ENCODE data around the gene CLEC2D.
"Not testable (repeated sequence)": the region's sequence is repeated elsewhere in the genome, so short reads cannot be mapped to it uniquely, and the experiment has no call there.

The CLEC2D gene, protein sequence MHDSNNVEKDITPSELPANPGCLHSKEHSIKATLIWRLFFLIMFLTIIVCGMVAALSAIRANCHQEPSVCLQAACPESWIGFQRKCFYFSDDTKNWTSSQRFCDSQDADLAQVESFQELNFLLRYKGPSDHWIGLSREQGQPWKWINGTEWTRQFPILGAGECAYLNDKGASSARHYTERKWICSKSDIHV

DNA sequence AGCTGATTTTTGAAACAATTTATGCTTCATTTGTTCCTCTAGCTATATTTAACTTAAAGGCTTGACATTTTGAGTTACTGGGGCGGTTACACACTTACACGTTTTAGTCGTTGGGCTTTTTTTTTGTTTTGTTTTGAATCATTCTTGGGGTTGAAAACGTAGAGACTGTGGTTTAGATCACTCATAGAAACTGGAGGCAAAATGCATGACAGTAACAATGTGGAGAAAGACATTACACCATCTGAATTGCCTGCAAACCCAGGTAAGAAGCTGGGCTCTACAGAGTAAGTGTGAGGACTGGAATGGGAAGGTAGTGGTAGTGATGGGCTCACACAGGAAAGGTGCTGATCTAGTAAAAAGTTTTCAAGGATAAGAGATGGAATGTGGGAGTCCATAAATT is at the start of gene CLEC2D:
Gene CLEC2D, plus strand, starts transcription at position 180 of the 400 bp plus-strand sequence. Its CDS starts 22 bp downstream, at position 202.
- DNase-seq: peak; percentile 70

DNA sequence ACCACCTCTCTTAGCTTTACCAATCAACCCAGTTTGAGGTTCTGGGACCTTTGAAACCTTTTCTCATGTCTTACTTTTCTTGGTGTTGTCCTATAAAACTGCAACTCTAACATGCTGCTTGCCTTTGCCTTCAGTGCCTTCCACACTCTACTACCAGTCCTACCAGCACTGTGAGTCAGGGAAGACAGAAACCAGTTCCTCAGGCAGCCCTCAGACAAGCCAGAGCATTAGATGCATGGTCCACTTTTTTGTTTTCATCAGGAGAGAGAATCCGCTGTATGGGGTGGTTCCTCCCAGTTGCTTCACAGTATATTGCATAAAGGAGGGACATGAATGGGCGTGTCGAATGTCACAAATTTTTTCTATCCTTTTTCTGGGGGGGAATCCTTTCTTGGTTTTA is 44.5 kb upstream of the CLEC2D start:
- no peak for DNase-seq

DNA sequence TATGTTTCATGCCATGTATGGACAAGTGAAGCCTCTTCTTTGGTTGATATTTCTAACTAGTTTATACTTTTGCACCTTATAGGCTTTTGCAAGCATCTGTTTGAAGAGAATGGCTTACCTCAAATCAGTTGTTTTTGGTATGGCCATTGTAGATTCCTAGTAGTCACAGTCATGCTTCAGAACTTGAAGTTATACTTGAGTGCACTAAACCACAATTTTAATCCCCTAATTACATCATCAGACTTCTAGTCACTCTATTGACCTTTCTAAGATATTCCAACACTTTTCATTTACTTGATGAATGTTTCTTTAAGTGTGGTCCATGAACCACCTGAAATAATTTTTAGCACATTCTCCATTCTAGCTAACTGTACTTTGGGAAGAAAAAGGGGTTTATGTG is 43.2 kb upstream of the CLEC2D start:
- DNase-seq: no peak

DNA sequence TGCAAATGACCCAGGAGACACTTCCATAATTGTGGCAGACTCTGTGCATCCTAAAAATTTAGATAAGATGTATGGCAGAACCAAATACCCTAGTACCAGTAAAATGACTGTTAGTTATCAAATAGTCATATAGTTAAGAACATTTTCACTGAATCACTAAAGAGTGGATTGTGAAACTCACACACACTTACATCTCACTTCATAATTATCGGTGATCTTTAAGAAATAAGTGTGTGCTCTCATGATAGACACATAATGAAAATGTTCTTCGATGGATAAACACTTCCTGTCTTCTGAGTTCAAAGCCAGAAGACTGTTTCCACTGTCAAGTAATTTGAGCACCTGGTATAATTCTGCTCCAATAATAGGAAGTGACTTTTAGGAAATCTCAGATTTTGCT is 42.7 kb upstream of the CLEC2D start:
- no peak for DNase-seq

DNA sequence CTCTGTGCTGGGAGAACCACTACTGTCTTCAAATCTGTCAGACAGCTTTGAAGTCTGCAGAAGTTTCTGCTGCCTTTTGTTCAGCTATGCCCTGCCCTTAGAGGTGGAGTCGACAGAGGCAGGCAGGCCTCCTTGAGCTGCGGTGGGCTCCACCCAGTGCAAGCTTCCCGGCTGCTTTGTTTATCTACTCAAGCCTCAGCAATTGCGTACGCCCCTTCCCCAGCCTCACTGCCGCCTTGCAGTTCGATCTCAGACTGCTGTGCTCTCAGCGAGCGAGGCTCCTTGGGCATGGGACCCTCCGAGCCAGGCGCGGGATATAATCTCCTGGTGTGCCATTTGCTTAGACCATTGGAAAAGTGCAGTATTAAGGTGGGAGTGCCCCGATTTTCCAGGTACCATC is 36.7 kb upstream of the CLEC2D start:
- DNase-seq: no peak

DNA sequence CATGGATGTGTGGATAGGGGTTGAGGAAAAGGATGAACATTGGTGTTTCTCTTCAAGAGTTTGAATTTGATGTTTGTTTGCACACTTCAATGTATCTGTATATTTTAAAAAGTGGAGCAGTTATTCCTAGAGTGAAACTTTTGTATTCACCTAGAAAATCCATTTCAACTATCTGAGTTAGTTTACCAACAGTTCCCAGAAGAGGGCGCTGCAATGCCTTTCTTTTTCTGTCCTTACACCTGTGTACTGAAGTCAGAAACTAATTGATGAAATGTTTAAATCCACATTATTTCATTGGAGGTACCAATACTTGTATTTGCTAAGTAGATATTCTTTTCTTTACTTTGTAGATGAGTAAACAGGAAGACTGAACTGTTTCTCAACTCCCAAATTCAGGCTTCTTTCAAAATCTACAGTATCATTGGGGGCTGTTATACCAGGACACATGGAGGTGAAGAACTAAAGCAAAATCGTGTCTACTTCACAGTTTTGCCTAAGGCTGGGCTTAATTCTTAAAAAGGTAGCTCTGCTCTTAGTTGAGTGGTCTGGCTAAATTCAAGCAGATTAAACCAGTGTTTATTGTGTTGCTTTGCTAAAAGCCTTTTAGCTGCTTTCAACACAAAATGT is 35.2 kb upstream of the CLEC2D start:
- DNase-seq: peak; percentile 85

DNA sequence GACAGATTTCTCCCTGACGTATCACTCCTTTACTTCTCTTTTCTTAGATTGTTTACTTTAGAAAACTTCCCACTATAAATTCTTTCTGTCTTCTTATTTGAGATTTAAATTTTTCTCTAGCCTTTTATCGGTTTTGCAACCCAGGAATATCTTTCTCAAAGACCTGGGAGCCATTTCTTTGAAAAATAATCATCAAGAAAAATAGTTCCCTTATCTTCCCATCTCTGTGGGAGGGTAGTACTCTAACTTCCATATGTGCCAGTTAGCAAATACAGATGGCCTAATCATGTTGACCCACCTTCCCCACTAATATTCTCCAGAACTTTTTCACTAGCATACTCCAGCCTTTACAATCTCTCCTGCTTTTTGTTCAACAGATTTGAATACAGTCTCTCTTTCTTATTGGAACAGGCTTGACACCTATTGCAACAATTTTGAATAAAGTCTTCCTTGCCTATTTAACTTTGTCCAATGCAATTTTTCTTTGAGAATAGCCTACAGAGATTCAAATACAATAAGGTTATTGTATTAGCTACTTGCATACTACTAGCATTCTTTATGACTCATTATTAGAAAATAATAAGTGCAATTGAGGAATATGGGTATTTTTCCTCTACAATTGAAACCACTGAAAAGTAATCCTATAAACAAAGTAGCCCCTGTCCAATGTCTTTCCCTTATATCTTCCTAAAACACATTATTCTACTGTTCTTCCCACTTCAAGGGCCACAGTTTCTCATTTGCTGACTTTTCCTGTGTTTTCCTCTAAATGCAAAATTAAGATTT is 34.4 kb upstream of the CLEC2D start:
- DNase-seq: no peak

DNA sequence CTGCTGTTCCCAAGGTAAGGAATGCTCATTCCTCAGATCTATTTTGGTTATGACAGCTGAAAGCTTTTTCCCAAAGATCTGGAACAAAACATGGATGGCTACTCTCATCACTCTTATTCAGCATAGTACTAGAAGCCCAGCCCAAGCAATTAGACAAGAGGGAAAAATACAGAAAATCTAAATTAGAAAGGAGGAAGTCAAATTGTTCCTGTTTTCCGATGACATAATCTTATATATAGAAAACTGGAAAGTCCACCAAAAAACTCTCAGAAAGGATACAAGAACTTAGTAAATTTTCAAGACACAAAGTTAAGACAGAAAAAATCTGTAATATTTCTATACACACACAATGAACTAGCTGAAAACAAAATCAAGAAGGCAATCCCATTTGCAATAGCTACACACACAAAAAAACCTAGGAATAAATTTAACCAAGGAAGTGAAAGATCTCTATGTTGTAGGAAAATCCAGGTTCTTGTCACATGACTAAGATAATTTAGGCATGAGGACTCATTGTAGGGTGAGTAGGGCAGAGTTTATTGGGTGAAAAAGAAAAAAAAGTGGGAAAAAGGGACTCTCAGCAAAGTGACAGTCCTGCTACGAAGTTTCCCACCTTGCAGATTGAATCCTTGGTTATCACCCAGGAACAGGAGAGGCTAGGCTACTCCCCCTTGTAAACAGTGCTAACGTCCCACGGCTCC is 33.2 kb upstream of the CLEC2D start:
- no peak for DNase-seq

DNA sequence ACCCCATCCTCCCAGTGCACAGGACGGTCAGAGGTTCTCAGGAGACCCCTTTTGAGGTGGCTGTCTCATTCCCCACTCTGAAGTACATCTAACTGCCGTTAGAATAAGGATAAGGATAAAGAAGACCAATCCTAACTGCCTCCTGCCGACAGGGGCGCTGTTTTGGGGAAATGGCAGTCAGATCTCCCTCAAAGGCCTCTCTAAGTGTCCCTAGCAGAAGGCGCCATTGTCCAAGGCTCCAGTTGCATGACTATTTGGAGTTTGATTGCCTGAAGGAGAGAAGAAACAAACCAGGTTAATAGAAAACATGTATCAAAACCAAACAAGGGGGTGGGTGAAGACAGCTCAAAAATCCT is 32.7 kb upstream of the CLEC2D start:
- no peak for DNase-seq

DNA sequence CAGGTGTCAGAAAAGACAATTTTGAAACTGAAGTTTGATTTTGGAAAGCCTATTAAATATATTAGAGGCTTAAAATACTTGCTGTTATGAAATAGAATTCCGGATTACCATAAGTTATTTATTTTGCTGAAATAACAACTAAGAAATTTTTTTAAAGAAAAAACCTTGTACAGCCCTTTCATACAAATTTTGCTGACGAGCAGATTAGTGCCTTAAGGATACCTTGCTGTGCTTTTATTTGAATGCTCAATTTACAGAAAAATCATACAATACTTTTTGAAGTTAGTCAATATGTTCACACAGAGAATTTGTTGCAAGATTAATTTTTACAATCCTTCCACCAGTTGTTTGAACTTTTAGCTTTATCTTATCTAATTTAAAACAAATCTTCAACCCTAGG is 29.5 kb upstream of the CLEC2D start:
- DNase-seq: no peak

DNA sequence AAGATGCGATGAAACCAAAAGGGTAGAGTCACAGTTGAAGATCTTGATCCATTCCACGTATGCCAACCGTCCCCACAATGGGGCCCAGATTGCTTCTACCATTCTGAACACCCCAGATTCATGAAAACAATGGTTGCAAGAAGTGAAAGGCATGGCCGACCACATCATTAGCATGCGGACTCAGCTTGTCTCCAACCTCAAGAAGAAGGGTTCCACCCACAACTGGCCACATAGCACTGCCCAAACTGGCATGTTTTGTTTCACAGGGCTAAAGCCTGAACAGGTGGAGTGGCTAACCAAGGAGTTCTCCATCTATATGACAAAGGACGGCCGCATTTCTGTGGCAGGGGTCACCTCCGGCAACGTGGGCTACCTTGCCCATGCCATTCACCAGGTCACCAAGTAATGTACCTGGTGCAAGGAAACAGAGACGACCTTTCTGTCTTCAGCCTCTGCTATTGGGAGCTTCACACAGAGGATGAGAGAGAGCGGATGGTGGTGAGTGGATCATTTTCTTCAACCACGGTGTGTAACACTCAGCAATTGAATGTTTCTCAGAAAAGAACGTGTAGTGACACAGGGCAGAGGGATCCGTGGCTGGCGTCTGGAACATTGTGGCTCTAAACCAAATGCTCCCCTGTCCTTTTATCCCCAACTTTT is 26.8 kb upstream of the CLEC2D start:
- DNase-seq: no peak

DNA sequence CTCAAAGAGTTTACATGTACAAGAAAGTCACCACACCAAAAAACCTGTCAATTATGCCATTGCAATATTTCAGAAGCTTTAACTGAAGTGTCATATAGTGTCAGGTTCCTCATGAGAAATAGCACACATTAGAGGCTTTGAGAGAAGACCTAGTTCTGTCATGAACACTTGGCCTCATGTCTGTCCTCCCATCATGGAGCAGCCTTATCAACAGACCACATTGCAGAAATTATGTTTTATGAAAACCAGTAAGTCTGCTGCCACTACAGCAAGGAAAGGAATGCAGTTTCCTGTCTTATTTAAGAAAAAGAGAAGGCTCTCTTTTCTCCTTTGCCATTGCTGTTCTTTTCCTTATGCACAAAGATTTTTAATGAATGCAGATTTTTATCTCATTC is 26.2 kb upstream of the CLEC2D start:
- no peak for DNase-seq

DNA sequence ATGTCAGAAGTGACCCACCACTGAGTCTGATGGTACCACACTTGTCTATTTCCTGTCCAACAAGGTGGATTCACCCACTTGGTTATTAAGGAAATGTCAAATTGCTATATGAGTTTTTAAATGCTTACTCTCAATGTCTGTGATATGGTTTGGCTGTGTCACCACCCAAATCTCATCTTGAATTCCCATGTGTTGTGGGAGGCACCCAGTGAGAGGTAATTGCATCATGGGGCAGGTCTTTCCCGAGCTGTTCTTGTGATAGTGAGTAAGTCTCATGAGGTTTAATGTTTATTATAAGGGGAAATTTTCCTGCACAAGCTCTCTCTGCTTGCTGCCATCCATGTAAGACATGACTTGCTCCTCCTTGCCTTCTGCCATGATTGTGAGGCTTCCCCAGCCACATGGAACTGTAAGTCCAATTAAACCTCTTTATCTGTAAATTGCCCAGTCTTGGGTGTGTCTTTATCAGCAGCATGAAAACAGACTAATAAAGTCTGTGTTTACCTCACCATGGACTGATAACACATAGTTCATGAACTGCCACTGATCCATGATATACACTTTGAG is 24.4 kb upstream of the CLEC2D start:
- DNase-seq: not testable (repeated sequence)

DNA sequence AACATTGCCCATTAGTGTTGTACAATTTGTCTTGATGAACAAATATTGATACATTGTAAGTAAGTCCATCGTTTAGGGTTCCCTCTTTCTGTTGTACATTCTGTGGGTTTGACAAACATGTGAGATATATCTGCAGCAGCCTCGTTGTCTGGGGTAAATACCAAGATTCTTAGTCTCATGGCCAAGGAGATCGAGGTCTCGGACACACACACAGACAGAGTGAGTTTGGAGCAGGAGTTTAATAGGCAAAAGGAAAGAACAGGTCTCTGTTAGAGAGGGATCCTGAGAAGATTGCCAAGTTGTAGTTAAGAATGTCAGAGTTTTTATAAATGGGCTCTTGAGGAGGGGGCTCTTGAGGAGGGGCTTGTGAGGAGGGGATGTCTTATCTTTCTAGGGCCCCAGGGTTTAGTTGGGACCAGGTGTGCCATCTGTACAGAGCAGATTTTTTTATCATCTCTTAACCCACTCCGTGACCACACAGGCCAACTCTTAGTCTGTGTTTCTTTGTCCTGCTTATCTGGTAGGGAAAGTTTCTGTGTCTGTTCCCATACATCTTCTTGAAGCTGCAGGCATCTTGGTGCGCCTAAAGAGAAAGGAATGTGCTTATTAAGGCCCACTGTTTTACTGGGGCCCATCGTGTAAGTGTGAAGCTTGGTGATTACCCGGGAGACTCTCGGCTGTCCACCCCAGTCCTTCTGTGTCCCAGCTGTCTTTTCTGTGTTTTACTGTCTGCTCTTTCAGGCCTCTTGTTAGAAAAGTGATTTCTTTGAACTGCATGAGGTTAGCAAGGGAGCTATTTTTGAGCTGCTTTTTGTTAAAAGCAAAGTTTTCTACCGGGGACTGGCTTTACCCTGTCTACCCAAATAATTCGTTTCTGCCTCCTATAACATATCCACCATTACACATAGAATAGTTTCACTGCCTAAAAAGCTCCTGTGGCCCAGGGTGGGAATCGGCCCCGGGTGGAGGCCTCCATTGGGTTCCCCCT is 22.4 kb upstream of the CLEC2D start:
- no peak for DNase-seq

DNA sequence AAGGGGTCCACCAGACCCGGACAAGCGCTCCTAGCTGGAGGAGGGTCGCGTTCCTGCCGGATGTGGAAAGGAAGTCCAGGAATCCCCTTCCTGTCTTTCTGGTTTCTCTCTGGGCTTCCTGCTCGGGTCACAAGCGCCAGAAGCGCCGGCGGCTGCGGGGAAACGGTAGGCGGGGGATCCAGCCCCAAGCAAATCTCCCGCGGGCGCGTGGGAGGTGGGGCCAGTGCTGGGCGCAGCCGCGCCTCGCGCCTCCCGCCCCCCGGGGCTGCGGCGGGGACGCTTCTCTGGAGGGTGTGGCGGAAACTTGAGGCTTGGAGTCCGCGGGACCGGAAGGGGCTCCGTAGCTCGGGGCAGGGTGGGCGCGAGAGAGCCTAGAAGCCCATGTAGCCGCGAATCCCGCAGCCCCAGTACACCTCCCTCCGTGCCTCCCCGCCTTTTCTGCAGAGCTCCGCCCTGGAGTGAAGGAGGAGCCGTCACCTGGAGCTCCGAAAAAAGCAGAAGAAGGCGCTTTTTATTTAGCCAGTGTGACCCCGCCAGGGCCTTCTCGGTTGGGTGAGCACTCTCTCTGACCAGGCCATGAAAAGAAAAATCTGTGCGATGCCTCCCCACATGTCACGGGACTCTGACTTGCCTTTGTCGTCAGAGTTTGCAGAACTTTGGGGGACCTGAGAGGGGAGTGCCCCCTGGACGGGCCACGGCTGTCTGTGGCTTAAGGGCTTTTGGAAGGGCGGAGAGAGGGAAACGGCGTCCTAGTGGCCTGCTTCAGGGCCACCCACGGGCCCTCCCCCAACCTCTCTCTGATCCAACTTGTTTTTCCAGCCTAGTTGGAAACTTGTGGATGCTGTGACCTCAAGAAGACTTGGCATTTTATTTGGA is 21.4 kb upstream of the CLEC2D start:
- DNase-seq: peak; percentile 95

DNA sequence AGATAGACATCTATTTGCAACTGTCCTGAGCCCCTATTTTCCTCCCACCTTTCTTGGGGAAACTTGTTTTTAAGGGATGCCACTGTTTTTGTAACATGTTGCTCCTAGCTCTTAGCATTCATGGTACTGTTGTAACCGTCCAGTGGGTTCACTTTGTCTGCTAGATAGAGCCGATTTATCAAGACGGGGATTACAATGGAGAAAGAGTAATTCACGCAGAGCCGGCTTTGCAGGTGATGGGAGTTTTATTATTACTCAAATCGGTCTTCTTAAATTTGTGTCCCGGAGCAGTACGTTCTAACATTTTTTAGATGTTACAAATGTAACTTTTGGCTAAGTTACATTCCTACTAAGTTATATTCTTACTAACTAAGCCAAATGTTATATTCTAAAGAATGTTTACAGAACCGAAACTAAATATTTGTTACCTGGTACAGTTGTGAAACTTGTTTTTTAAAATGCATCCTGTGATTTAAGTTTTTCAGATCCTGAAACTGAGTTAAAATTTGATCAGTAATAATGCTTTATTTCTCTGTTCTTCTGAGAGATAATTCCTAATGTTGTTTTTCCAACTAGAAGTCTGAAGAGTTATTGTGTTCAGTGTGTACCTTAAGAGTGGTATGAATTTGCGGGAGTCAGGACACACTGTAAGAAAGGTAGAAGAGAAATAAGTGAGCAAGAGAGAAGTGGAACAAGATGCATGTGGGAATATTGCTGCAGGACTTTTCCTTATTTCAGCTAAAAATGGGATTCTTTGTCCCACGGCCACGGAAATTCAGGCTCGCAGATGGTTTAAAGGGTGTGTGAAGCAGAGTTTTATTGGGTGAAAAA is 20.6 kb upstream of the CLEC2D start:
- no peak for DNase-seq

DNA sequence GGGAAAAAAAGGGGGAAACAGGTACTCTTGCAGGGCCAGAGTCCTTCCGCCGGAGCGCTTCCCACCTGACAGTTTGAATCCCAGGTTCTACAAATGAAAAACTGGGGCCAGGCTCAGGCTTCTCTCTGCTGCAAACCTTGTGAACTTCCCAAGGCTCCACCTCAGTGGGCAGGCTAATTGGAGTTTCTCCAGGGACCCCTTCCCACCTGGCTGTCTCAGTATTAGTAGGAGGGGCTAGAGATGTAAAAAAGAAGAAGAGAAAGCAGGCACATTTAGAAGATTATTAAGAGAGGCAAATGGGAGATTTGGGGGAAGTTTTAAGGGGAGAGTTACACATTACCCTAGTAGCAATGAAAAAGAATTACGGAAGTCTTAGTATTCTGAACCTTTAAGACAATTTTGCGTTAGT is 20.0 kb upstream of the CLEC2D start:
- peak; percentile 73 for DNase-seq

DNA sequence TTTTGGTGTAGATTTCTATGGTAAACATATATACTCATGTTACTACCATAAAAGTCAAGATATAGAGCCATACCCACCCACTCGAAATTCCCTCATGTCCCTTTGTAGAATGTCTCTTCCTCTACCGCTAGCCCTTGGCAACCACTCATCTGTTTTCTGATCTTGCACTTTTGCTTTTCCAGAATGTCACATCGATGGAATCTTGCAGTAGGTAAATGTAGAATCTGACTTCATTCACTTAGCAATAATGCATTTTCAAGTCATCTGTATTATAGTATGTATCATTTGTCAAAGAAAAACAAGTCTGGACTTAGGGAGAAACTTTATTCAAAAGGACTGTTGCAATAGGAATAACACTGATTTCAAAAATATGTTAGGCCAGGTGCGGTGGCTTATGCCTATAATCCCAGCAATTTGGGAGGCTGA is 19.3 kb upstream of the CLEC2D start:
- DNase-seq: no peak

DNA sequence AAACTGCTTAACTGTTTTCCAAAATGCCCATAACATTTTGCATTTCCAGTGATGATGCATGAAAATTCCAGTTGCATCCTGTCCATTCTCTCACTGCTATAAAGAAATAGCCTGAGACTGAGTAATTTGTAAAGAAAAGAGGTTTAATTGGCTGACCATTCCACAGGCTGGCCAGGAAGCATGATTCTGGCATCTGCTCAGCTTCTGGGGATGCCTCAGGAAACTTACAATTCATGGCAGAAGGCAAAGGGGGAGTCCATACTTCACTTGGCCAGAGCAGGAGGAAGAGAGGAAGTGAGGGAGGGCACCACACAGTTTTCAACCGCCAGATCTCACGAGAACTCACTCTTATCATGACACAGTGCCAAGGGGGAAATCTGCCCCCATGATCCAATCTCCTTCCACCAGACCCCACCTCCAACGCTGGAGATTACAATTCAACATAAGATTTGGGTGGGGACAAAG is 18.2 kb upstream of the CLEC2D start:
- DNase-seq: peak; percentile 76

Data from activated CD8-positive, alpha-beta memory T cell treated with anti-CD3 and anti-CD28 coated beads, Interleukin-2, amount 50 U/mL, for 48 hours (primary cell).